Stimulated activated CD8-positive, alpha-beta memory T cell treated with anti-CD3 and anti-CD28 coated beads, Interleukin-4, amount 100 ng/mL, for 1 hour (primary cell): ENCODE measurements around the gene CPNE9.

Experiments
- DNase-seq, 2 donors: peaks; one replicate each; pipeline ENCODE4 v3.0.0-alpha.2; 2020; ENCODE audit warnings: low read depth in 2 of 2, low spot score in 1 of 2

CPNE9 gene

GRCh38 chr3:9776896-9777693 is 73.5 kb downstream of the CPNE9 start:
- DNase-seq: no peak

- DNase-seq: no peak
These were observed 74.0 kb downstream of the CPNE9 start for GRCh38 chr3:9777694-9778021.

GRCh38 chr3:9778143-9779074 is 74.8 kb downstream of the CPNE9 start:
- no peak for DNase-seq

GRCh38 chr3:9779075-9779593 is 75.5 kb downstream of the CPNE9 start:
- DNase-seq: no peak
